PFSK-1 (cell line): ENCODE results near the gene KREMEN1.

Experiments
- POLR2AphosphoS5 ChIP-seq: IDR thresholded peaks from 2 replicates; pipeline ENCODE4 v1.6.1; 2012; ENCODE audit warnings: low read depth, mild to moderate bottlenecking, control low read depth, low read length, moderate library complexity
- REST ChIP-seq, 2 experiments: IDR thresholded peaks; 2 replicates each; pipeline versions ENCODE4 v1.6.1 to v1.8.0; 2011 to 2012; ENCODE audit warnings: low read depth in 2 of 2, low read length in 2 of 2, control low read depth in 1 of 2, inconsistent platforms in 1 of 2, mild to moderate bottlenecking in 1 of 2, moderate library complexity in 1 of 2; ENCODE audit not compliant: insufficient read depth in 1 of 2
- SIN3A ChIP-seq: IDR thresholded peaks from 2 replicates; pipeline ENCODE4 v1.6.1; 2012; ENCODE audit warnings: mild to moderate bottlenecking, low read length, moderate library complexity, borderline replicate concordance; ENCODE audit not compliant: insufficient read depth

GRCh38 chr22:29190051-29190450, 117.2 kb downstream of the KREMEN1 start:
- TF ChIP-seq POLR2AphosphoS5: no peak
- TF ChIP-seq SIN3A: no peak
- TF ChIP-seq REST (IDR thresholded peaks at IDR 0.05; ENCODE audit: insufficient read depth in 1 of 2, low read depth in 2 of 2, low read length in 2 of 2): no peak
